HG02798 (cell line): Measurements from ENCODE around the gene BLID.

Source experiments
- ATAC-seq: cut with Tn5 transposase; IDR thresholded peaks from one replicate; pipeline ENCODE4 v1.9.1; 2021; ENCODE audit warnings: mild to moderate bottlenecking; ENCODE audit not compliant: unreplicated experiment, poor library complexity

BLID gene

DNA sequence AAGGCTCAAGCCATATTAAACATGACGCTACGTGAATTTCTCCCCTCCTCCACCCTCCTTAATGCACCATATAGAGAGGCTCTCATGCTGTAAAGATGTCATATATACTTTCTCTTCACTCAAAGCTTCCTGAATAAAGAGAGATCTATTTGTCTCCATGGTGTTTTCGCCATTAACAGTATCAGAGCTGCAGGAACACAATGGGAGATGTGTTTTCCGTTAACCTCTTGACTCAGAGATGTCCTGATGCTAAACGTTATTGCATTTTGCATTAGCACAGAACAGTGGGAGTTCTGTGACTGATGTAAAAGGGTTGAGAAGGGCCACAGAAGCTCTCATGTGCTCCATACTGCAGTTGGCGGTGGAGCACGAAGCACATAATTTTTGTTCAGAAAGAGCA, 25.7 kb upstream of the BLID start:
- ATAC-seq, result no peak

GRCh38 chr11:122140500-122140899, 24.5 kb upstream of the BLID start:
- no peak for ATAC-seq

GRCh38 chr11:122139595-122139866, 23.5 kb upstream of the BLID start:
- no peak for ATAC-seq

GRCh38 chr11:122138744-122139594, 23.0 kb upstream of the BLID start:
- no peak for ATAC-seq

- ATAC-seq, result no peak
Observed at GRCh38 chr11:122137078-122137793, 21.2 kb upstream of the BLID start.

DNA sequence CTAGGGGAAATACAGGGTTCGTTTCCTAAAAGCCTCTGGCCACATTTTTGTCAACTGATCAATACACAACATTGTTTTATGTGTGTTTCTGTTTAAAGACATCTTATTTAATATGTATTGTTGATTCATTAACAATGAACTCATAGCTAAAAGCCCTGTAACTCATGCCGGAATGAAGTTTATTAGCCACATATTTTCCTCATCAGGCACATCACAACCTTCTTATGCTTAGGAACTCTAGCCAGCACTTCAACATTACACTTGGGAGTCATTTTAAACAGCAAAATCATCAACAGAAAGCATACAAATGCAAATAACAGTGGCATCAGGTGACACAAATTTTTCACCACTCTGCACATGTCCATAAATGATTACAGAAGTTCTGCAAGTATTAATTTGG, 15.1 kb upstream of the BLID start:
- ATAC-seq, result no peak

DNA sequence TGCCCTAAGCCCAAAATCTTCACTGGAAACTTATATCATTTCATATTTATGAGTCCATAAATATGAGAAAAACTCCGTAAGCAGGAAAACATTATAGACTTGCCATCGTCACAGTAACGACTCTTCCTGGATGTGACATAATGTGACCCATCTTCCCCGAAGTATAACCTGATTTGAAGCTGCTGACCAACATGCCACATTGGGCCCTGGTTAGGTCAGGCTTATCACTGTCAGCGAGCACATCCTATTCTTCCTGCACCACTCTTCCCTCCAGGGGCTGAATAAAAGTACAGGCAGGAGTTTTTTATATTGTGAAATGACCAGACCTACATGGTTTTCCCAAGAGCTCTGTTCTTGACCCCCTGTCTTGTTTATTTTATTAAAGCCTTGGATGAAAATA, 12.1 kb upstream of the BLID start:
- ATAC-seq, result no peak

DNA sequence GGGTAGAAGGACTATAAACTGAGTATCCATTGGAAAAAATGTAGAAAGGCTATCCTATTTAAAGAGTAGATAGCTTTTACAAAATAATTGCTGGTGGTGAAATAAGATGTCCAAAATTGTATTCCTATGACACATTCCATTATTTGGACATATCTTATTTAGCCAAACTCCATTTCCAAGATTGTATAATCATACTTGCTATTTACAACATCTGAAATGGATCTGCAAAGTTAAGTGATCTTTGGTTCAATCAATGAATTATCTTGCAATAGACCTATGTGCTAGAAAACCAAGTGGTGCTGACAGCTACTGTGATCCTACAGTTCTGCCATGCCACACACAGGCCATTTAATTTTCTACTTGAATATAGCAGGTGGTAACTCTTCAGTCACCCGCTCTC, 11.0 kb upstream of the BLID start:
- no peak for ATAC-seq

GRCh38 chr11:122126024-122126688, 10.1 kb upstream of the BLID start:
- no peak for ATAC-seq

GRCh38 chr11:122123263-122123929, 7.4 kb upstream of the BLID start:
- ATAC-seq, result no peak

- ATAC-seq, result no peak
Observed at GRCh38 chr11:122122179-122122578, 6.2 kb upstream of the BLID start.

DNA sequence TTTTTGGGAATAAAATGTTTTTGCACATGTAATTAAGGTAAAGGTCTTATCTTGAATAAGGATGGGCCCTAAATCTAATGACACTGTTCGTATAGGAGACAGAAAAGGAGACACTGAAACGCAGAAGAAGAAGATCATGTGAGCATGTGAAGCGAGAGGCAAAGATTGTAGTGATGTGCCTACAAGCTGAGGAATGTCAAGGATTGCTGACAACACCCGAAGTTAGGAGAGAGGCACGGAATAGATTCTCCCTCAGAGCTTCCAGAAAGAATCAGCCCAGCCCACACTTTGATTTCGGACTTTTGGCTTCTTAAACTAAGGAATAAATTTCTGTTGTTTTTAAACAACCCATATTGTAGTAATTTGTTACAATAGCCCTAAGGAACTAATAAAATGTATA, 4.1 kb upstream of the BLID start:
- ATAC-seq, result no peak

GRCh38 chr11:122116591-122116990, 576 bp upstream of the BLID start:
- no peak for ATAC-seq

DNA sequence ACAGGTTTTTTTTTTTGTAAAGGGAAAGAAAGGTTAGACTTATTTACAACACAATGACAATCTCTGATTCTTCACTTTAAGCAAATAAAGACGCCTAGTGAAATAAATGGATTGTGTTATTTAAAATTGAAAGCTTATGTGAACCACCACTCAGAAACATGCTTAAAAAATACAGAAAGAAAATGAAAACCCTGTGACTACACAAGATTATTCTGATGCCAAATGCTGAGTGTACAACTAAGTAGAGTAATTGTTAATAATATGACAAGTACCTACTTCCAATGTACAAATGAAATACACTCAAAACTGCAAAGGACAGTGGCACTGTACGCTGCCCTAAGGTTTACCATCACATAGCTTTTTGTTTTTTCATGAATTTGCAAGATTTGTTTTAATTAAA, 1.0 kb downstream of the BLID start:
- no peak for ATAC-seq

GRCh38 chr11:122113836-122114825, 1.9 kb downstream of the BLID start:
- ATAC-seq, result no peak

GRCh38 chr11:122112470-122113365, 3.3 kb downstream of the BLID start:
- no peak for ATAC-seq

DNA sequence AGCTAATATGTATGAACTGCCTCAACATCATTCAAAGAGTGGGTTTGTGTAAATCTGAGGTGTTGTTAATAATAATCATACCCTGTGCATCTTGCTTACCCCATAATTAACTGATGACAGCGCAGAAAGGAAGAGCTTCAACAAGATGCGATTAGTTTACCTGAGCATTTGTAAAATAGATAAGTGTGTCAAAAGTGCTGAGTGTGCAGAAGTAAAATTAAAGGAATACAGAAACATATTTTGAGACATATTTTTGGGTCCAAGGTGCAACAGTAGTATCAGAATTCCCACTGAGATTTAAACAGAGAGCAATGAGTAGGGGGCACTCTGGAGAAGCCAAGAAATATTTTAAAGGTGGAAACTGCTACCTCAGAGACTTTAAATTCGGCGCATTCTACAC, 6.1 kb downstream of the BLID start:
- ATAC-seq, result no peak

GRCh38 chr11:122108828-122109227, 7.2 kb downstream of the BLID start:
- ATAC-seq, result no peak
